CD14-positive monocyte (primary cell): ENCODE measurements around the gene MEF2D. TPM values are rescaled to one million over a fixed set of nuclear protein-coding genes. Genes with fewer than 3 reads are reported as not detected.

Experiments
- DNase-seq, 3 donors: peaks; one replicate each; pipeline ENCODE4 v3.0.0-alpha.2; 2011 to 2022
- H2AFZ ChIP-seq: 2 replicates; pipeline ENCODE4 v1.6.0; 2012; ENCODE audit warnings: mild to moderate bottlenecking, low read depth, low read length, inconsistent platforms; ENCODE audit not compliant: insufficient read depth, poor library complexity, severe bottlenecking
- H3K27ac ChIP-seq, 2 donors: 1 replicate in 1 of 2; 2 replicates in 1 of 2; pipeline ENCODE4 v1.5.1; 2012 to 2013; ENCODE audit warnings: low read length in 2 of 2, control low read depth in 1 of 2, inconsistent platforms in 1 of 2, low read depth in 1 of 2, mild to moderate bottlenecking in 1 of 2
- H3K27me3 ChIP-seq, 2 donors: one replicate each; pipeline versions ENCODE4 v1.6.0 to v1.6.1; 2011 to 2013; ENCODE audit warnings: low read length in 2 of 2; ENCODE audit not compliant: control insufficient read depth in 2 of 2, insufficient read depth in 2 of 2
- H3K36me3 ChIP-seq, 2 donors: replicated peaks in 1 of 2; 1 replicate in 1 of 2; 2 replicates in 1 of 2; pipeline versions ENCODE4 v1.5.1 to v1.6.1; 2012 to 2013; ENCODE audit warnings: low read length in 2 of 2, control low read depth in 1 of 2, inconsistent platforms in 1 of 2, mild to moderate bottlenecking in 1 of 2; ENCODE audit not compliant: insufficient read depth in 2 of 2, control insufficient read depth in 1 of 2
- H3K4me1 ChIP-seq, 2 donors: 1 replicate in 1 of 2; 2 replicates in 1 of 2; pipeline versions ENCODE4 v1.5.1 to v1.6.1; 2012 to 2013; ENCODE audit warnings: low read length in 2 of 2, control low read depth in 1 of 2, inconsistent platforms in 1 of 2, mild to moderate bottlenecking in 1 of 2, moderate library complexity in 1 of 2; ENCODE audit not compliant: insufficient read depth in 2 of 2, control insufficient read depth in 1 of 2
- H3K4me2 ChIP-seq: replicated peaks from 2 replicates; pipeline ENCODE3; 2012; ENCODE audit warnings: low read length, moderate library complexity, mild to moderate bottlenecking; ENCODE audit not compliant: poor library complexity, severe bottlenecking; ENCODE audit errors: extremely low read depth
- H3K4me3 ChIP-seq, 3 experiments: fragments of 200-600 bp in 1 of 3; sonication (generic) in 1 of 3; replicated peaks in 1 of 3; 1 replicate in 2 of 3; 2 replicates in 1 of 3; pipeline ENCODE4 v1.5.1; 2011 to 2013; ENCODE audit warnings: low read length in 3 of 3, mild to moderate bottlenecking in 3 of 3, control low read depth in 2 of 3, low read depth in 2 of 3, inconsistent platforms in 1 of 3, moderate library complexity in 1 of 3
- H3K79me2 ChIP-seq: 2 replicates; pipeline ENCODE4 v1.6.0; 2012; ENCODE audit warnings: mild to moderate bottlenecking, control low read depth, inconsistent platforms, low read length, moderate library complexity; ENCODE audit not compliant: insufficient read depth
- H3K9ac ChIP-seq: 2 replicates; pipeline ENCODE4 v1.6.0; 2017; ENCODE audit warnings: low read length, mild to moderate bottlenecking; ENCODE audit not compliant: insufficient read depth, poor library complexity, severe bottlenecking
- H3K9me3 ChIP-seq, 2 donors: replicated peaks in 1 of 2; 1 replicate in 1 of 2; 2 replicates in 1 of 2; pipeline versions ENCODE4 v1.5.1 to v1.6.1; 2012 to 2013; ENCODE audit warnings: low read length in 2 of 2, control low read depth in 1 of 2; ENCODE audit not compliant: control insufficient read depth in 1 of 2, insufficient read depth in 1 of 2
- H4K20me1 ChIP-seq: 2 replicates; pipeline ENCODE4 v1.6.0; 2012; ENCODE audit warnings: mild to moderate bottlenecking, low read length, control low read depth, moderate library complexity; ENCODE audit not compliant: insufficient read depth
- H3K27ac Mint-ChIP-seq, 7 donors: one replicate each; pipeline ENCODE4 v1.8.0; 2020; ENCODE audit warnings: mild to moderate bottlenecking in 7 of 7, mixed read lengths in 7 of 7, moderate library complexity in 6 of 7, inconsistent platforms in 2 of 7
- H3K27me3 Mint-ChIP-seq, 3 donors: one replicate each; pipeline ENCODE4 v1.8.0; 2021 to 2022; ENCODE audit warnings: low read depth in 3 of 3, mild to moderate bottlenecking in 3 of 3, mixed read lengths in 3 of 3, moderate library complexity in 3 of 3, inconsistent platforms in 1 of 3
- H3K36me3 Mint-ChIP-seq, 2 donors: one replicate each; pipeline ENCODE4 v1.8.0; 2020; ENCODE audit warnings: mixed read lengths in 2 of 2, inconsistent platforms in 1 of 2, mild to moderate bottlenecking in 1 of 2
- H3K4me1 Mint-ChIP-seq: one replicate; pipeline ENCODE4 v1.8.0; 2020; ENCODE audit warnings: mild to moderate bottlenecking, mixed read lengths
- H3K4me3 Mint-ChIP-seq, 2 donors: one replicate each; pipeline ENCODE4 v1.8.0; 2020; ENCODE audit warnings: mild to moderate bottlenecking in 2 of 2, mixed read lengths in 2 of 2, moderate library complexity in 1 of 2
- H3K9me3 Mint-ChIP-seq, 7 donors: one replicate each; pipeline ENCODE4 v1.8.0; 2020 to 2022; ENCODE audit warnings: mixed read lengths in 7 of 7, mild to moderate bottlenecking in 6 of 7, moderate library complexity in 6 of 7, inconsistent platforms in 2 of 7
- WGBS: methylation state at CpG from one replicate; pipeline ENCODE4 v1.1.5; 2013; ENCODE audit warnings: missing lambda C conversion rate; ENCODE audit not compliant: insufficient coverage; 5-methylcytosine and 5-hydroxymethylcytosine counted together
- intact Hi-C, 2 donors: fragments of 100-400 bp; cut with micrococcal nuclease; formaldehyde crosslinking; loops; one replicate each; pipeline versions ENCODE4 v1.15.0 to v1.15.1; 2023
- polyA plus RNA-seq, 3 donors: library from polyadenylated mRNA; depleted of rRNA in 1 of 3; unstranded in 2 of 3; stranded (reverse) in 1 of 3; fragments of 300-500 nt in 2 of 3; fragments of >200 nt in 1 of 3; fragmentation: Illumina TruSeq in 2 of 3; gene quantifications; 1 replicate in 2 of 3; 2 replicates in 1 of 3; pipeline ENCODE4 v1.2.3, GENCODE V29; 2012 to 2021
- TF ChIP-seq, protein P1 (sequence below): fragments of 200-600 bp; IDR thresholded peaks from one replicate; pipeline ENCODE4 v1.8.0; 2022; ENCODE audit warnings: antibody characterized with exemption, mild to moderate bottlenecking

Gene MEF2D
- polyA plus RNA-seq, 3 donors, result 4.5 to 66.4 (median 8.0) TPM

DNA sequence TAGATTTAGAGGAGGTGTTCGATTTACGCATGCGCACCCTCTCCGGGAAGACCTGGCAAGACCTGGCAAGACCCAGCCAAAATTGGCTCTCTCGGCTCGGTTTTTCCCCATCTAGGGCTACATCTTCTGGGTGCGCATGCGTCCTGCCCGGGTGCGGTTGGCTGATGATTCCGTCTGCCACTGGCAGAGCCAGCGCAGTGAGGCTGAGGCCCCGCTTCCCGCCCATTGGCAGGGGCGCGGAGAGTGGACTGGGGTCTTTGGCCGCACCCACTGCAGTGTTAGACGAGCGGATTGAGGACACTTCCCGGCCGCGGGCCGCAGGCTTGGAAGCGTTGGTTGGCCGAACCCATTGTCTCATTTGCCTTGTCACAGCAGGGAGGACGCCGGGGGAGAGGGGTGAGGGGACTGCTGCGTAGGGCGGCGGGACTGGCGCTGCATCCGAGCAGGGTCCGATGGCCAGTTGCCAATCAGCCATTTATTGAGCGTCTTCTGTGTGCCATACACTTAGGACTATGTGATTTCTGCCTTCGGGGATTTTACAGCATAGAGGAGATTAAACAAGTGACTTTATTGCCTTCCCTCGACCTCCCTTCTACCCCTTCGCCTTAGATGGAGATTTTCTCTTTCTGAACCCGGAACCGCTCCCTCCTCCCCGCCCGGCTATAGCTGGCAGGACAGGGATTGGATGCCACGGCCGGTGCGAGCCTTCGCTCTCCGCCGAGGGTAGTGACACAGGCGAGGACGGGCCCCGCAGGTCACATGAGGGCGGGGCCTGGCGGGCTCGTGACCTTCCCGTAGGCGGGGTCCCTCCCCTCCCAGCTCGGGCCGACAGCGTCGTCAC, 43.7 kb downstream of the MEF2D start:
- peak; percentile 98 to 99 (median 99) for DNase-seq
- peaks cover 0 to 3% of the 10 kb centered on the region in 2 donors for H3K36me3 Mint-ChIP-seq

DNA sequence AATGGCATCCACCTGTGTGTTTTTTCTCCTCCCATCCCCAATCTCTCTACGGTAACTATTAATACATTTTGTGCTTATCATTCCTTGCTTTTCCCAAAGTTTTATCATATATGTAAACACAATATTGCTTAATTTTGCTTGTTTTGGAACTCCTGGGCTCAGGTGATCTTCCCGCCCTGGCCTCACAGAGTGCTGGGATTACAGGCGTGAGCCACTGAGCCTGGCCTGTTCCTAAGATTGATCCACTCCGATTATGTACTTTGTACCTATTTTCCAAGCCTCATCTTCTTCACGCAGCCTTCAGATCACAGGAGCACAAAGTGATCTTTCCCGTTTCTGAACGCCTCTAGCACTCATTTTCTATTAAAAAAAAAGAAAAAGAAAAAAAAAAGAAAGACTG, 45.2 kb downstream of the MEF2D start:
- no peak overlapping the region for H3K9ac ChIP-seq
- WGBS, result 100% methylated on average over 2 of the region's 7 CpGs
- no peaks in the 10 kb centered on the region for H3K79me2 ChIP-seq
- H3K9me3 ChIP-seq, result no peaks in the 10 kb centered on the region
- H3K27me3 Mint-ChIP-seq, result peaks cover 0 to 4% (median 0%) of the 10 kb centered on the region in 3 donors
- H3K9me3 Mint-ChIP-seq, result peaks cover 0 to 1% (median 0%) of the 10 kb centered on the region in 7 donors
- H3K27me3 ChIP-seq, result no peaks in the 10 kb centered on the region
- H3K27ac Mint-ChIP-seq, result no peak overlapping the region
- H3K36me3 ChIP-seq, result no peaks in the 10 kb centered on the region
- TF ChIP-seq, protein P1, sequence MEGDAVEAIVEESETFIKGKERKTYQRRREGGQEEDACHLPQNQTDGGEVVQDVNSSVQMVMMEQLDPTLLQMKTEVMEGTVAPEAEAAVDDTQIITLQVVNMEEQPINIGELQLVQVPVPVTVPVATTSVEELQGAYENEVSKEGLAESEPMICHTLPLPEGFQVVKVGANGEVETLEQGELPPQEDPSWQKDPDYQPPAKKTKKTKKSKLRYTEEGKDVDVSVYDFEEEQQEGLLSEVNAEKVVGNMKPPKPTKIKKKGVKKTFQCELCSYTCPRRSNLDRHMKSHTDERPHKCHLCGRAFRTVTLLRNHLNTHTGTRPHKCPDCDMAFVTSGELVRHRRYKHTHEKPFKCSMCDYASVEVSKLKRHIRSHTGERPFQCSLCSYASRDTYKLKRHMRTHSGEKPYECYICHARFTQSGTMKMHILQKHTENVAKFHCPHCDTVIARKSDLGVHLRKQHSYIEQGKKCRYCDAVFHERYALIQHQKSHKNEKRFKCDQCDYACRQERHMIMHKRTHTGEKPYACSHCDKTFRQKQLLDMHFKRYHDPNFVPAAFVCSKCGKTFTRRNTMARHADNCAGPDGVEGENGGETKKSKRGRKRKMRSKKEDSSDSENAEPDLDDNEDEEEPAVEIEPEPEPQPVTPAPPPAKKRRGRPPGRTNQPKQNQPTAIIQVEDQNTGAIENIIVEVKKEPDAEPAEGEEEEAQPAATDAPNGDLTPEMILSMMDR, result no peak
- H3K4me2 ChIP-seq, result no peak overlapping the region
- H3K4me1 Mint-ChIP-seq, result peaks cover 53% of the 10 kb centered on the region
- peaks cover 43 to 56% of the 10 kb centered on the region in 2 donors for H3K4me1 ChIP-seq
- H3K4me3 Mint-ChIP-seq, result no peak overlapping the region
- H3K36me3 Mint-ChIP-seq, result no peaks in the 10 kb centered on the region
- H3K4me3 ChIP-seq, result no peak overlapping the region
- no peak overlapping the region for H2AFZ ChIP-seq
- intact Hi-C loops, result loop anchor here in 1 of 2 donors (5.0 to 10.0 kb wide), 2 partner anchors 52 to 149 kb away; partner anchors contain the start of gene GPATCH4
- H3K27ac ChIP-seq, result no peak overlapping the region
- no peak for DNase-seq
- H4K20me1 ChIP-seq, result no peaks in the 10 kb centered on the region

More for the DNA sequence above, 43.7 kb downstream of the MEF2D start:
- Histone ChIP-seq H2AFZ (peak overlapping the region; percentile 64), H3K79me2 (no peaks in the 10 kb centered on the region), H3K4me2 (peak overlapping the region; percentile 100), H3K4me3 (peak overlapping the region; percentile 63 to 89 (median 78)), H3K27me3 (no peaks in the 10 kb centered on the region), H3K9ac (peak overlapping the region; percentile 96), H3K9me3 (no peaks in the 10 kb centered on the region), H3K4me1 (peaks cover 37 to 46% of the 10 kb centered on the region in 2 donors), H3K36me3 (no peaks in the 10 kb centered on the region), H3K27ac (peak overlapping the region; percentile 99), H4K20me1 (no peaks in the 10 kb centered on the region)
- H3K4me1 Mint-ChIP-seq, result peaks cover 45% of the 10 kb centered on the region
- peak overlapping the region; percentile 99 to 100 (median 99) for H3K27ac Mint-ChIP-seq
- under 1% methylated on average over 48 of the region's 59 CpGs for WGBS
- H3K9me3 Mint-ChIP-seq, result peaks cover 0 to 1% (median 0%) of the 10 kb centered on the region in 7 donors
- TF ChIP-seq, protein P1, result no peak
- H3K27me3 Mint-ChIP-seq, result peaks cover 0 to 4% (median 0%) of the 10 kb centered on the region in 3 donors
- peak overlapping the region; percentile 85 to 92 for H3K4me3 Mint-ChIP-seq
- intact Hi-C loops, result loop anchor here in 1 of 2 donors (5.0 to 10.0 kb wide), 2 partner anchors 50 to 148 kb away; partner anchors contain the start of gene GPATCH4
